ENCODE data around the gene PCBD2. TPM values are rescaled to one million over a fixed set of nuclear protein-coding genes. Genes with fewer than 3 reads are reported as not detected.

Gene PCBD2
- polyA plus RNA-seq, 2 of the 4 experiments (the other 2 are of a cell fraction), result 9.5 to 13.6 TPM

- CTCF ChIA-PET, result interaction anchor here (2.9 kb wide), 1 partner anchor 13 kb away, joined by 28 read pairs; the partner anchor contains the start of gene PCBD2
Measured at GRCh38 chr5:134892282-134892681, 12.6 kb upstream of the PCBD2 start.

GRCh38 chr5:134892926-134893325, 12.0 kb upstream of the PCBD2 start:
- Histone ChIP-seq H3K4me2 (no peak overlapping the region), H3K9me3 (no peaks in the 10 kb centered on the region), H3K27ac (no peak overlapping the region), H3K4me3 (no peak overlapping the region), H3K4me1 (no peaks in the 10 kb centered on the region)
- ChIA-PET POLR2A (no interaction called here), CTCF (interaction anchor here (2.9 kb wide), 1 partner anchor 12 kb away, joined by 28 read pairs; the partner anchor contains the start of gene PCBD2)
- DNase-seq (ENCODE audit: low read depth in 1 of 2, low spot score in 1 of 2), result no peak
- no peak for ATAC-seq
- WGBS (ENCODE audit: missing lambda C conversion rate), result 89% methylated on average over 2 of the region's 2 CpGs
- FAIRE-seq, result no peak
- TF ChIP-seq RFX5 (IDR thresholded peaks at IDR 0.05) (no peak), MAFK (IDR thresholded peaks at IDR 0.05; ENCODE audit: partially characterized antibody) (peak; percentile 98), ZSCAN20 (CRISPR knock-in tag; IDR thresholded peaks at IDR 0.05) (no peak), HES2 (IDR thresholded peaks at IDR 0.05) (no peak), EHMT2 (IDR thresholded peaks at IDR 0.05; ENCODE audit: low read depth) (no peak), RARB (CRISPR knock-in tag; IDR thresholded peaks at IDR 0.05) (no peak), KDM5A (IDR thresholded peaks at IDR 0.05) (no peak)

More at GRCh38 chr5:134892282-134892681, 12.6 kb upstream of the PCBD2 start:
- FAIRE-seq (no peak), ATAC-seq (no peak), DNase-seq (ENCODE audit: low read depth in 1 of 2, low spot score in 1 of 2) (no peak)
- TF ChIP-seq TP53 (CRISPR knock-in tag; IDR thresholded peaks at IDR 0.05) (no peak), EP300 (IDR thresholded peaks at IDR 0.05) (no peak), CBX8 (IDR thresholded peaks at IDR 0.05) (no peak), NFE2L2 (conservative IDR thresholded peaks at IDR 0.05; ENCODE audit: low read length) (no peak), FOXS1 (CRISPR knock-in tag; IDR thresholded peaks at IDR 0.05) (no peak), HDAC2 (IDR thresholded peaks at IDR 0.05) (no peak), KDM5A (IDR thresholded peaks at IDR 0.05) (no peak), NPAS2 (CRISPR knock-in tag; IDR thresholded peaks at IDR 0.05; ENCODE audit: borderline replicate concordance) (no peak), HOXB13 (CRISPR knock-in tag; IDR thresholded peaks at IDR 0.05; ENCODE audit: low read depth) (no peak), CHD4 (IDR thresholded peaks at IDR 0.05; ENCODE audit: borderline replicate concordance) (no peak), POLR2A (IDR thresholded peaks at IDR 0.05; ENCODE audit: low read length) (no peak), CBX2 (IDR thresholded peaks at IDR 0.05; ENCODE audit: borderline replicate concordance, low read depth) (no peak), ZSCAN20 (CRISPR knock-in tag; IDR thresholded peaks at IDR 0.05) (no peak), ZNF302 (CRISPR knock-in tag; IDR thresholded peaks at IDR 0.05) (no peak), JUN (IDR thresholded peaks at IDR 0.05) (no peak), USF2 (IDR thresholded peaks at IDR 0.05) (no peak), HES2 (IDR thresholded peaks at IDR 0.05) (no peak), EHF (CRISPR knock-in tag; IDR thresholded peaks at IDR 0.05) (no peak), BHLHE40 (IDR thresholded peaks at IDR 0.05; ENCODE audit: low read depth, low read length) (no peak), PBX3 (IDR thresholded peaks at IDR 0.05) (no peak)
- 94% methylated on average over 3 of the region's 3 CpGs for WGBS (ENCODE audit: missing lambda C conversion rate)
- no peaks in the 10 kb centered on the region for H3K4me1 ChIP-seq
- no peak overlapping the region for H3K4me2 ChIP-seq
- no peak overlapping the region for H3K4me3 ChIP-seq
- POLR2A ChIA-PET, result interaction anchor here (1.1 kb wide), 1 partner anchor 18 kb away, joined by 3 read pairs; the partner anchor contains the start of gene TXNDC15
- no peak overlapping the region for H3K27ac ChIP-seq
- no peaks in the 10 kb centered on the region for H3K9me3 ChIP-seq

All from A549 (cell line).